Globus pallidus (tissue), 1 donor: ENCODE data around the gene NR4A2.
"Not testable (repeated sequence)": the region's sequence is repeated elsewhere in the genome, so short reads cannot be mapped to it uniquely, and the experiment has no call there.

Experiments used
- DNase-seq: peaks from one replicate; pipeline ENCODE4 v3.0.0-alpha.2; 2015; ENCODE audit warnings: low spot score

Gene NR4A2

DNA sequence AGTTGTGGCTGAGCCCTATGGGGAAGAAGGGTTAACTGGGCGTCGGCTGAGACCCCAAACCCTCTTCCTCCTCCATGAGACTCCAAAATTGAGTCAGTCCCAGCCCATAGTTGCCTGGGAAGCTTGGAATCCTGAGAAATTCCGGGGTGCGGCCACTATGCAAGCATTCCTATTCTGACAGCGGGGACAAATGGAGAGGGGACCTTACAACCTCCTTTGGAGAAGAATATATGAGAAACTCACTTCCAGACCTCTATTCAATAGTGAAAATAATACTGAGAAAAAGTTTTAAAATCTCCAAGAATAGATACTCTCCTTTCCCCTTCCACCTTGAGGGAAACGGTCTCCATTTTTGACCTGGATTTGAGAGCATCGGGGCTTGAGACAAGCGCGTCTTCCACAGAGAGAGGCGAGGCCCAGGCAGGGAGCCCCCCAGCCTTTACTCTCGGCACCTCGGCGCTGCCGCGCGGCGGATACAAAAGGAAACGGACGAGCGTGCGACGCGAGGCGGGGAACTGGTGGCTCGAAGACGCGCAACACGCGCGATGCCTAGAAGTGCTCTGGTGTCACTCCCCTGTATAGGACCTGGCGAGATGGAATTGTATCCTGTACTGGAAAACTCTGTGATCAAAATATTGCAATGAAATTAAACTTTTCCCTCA is 11.1 kb downstream of the NR4A2 start:
- DNase-seq = no peak

DNA sequence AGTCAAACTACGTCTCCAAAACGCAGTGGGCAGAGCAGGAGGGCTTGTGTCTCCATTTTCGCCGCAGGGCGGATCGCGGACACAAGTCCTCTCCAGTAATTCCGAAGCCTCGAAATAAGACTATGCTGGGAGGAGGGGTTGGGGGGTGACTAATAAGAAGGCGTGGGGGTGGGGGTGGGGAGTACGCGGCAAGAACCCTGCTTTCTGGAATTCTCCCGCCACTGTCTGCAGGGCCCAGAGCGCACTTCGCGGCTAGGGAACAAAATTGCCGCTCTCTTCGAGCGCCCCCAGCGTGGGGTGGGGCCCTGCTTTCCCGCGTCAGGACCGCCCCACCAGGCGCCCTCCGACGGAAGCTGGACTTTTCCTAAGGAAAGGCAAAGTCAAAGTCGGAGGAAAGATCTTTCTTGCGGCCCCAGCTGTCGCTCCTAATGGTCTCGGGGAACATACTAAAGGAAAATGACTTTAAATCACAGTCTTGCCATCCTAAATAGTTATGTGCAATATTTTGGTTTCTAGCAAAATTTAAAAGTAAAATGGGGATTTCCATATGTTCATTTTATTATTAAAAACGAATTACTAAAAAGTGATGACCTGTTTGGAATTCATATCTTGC is 11.9 kb downstream of the NR4A2 start:
- no peak for DNase-seq

DNA sequence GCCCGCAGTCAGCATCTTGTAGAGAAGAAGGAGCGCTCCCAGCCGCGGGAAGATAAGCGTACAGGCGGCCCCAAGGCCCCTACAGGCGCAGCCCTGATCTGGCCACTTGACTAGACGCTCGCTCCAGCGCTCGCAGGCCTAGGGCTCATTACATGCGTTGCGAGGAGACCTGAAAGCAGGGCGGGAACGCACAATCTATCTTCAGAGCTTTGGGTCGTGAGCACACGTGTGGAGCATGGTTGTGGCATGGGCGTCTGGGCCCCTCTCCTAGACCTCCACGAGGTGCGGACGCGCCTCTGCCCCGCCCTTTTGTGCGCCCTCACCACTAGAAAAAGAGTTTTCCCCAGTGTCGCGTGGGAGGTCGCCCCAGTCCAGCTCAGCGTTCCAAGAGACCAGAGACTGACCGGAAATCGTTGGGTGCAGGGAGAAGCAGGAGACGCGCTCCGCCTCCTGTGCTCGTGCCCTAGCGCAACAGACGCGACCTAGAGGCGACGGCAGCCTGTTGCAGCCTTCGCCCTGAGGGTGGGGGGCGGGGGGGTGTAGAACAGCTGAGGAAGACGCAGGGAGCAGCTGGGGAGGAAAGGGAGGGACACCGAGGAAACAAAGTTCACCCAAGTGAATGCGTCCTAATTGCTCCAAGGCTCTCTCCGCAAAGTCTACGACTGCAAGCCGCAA is 12.6 kb downstream of the NR4A2 start:
- DNase-seq = no peak

DNA sequence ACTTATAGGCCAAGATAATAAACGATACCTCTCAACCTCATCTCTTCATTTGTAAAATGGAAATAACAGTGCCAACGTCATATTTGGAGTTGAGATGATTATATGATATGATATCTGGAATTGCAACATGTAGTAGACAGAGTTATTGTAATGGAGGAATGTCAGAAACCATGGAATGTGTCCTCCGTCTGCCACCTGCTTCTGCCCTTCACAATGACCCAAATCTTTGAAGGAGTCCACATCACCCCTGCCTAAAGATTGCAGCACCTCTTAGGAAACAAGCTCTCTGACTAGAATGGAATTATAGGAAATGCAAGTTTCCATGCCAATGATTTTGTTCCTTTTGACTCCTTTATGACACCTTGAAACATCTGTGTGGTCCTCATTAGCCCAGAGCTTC is 14.9 kb downstream of the NR4A2 start:
- no peak for DNase-seq

DNA sequence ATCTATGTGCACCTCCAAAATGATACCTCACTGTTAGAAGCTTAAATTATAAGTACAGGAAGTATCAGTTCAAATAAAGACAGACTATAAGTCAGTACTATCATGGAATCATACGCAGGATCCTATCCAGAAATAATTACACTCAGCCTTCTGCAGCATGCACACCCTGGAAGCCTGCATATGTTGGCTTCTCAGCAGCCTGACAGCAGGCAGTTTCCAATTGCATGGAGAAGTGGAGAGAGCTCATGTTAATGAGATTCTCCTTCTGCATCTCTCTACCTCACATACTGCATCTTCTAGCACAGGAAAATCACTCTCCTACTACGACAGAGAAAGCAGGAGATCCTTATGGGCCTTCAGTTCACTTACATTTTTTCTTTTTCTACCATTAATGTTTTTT is 20.5 kb downstream of the NR4A2 start:
- no peak for DNase-seq

DNA sequence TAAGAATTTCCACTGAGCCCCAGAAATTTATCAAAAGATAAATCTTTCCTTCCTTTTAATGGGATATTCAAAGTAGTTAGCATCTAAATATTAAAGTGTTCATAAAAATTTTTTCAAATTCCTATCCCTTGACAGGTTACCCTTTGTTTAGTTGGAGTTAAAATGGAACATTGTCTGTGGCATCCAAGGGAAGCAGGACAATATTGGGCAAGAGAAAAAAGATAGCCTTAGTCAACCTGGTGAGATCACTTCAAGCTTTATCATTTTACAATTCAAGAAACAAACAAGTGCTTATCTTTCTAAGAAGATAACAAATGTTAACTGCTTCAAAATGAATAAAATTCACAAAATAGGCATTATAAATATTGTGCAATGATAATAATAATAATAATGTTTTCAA is 21.7 kb downstream of the NR4A2 start:
- no peak for DNase-seq

DNA sequence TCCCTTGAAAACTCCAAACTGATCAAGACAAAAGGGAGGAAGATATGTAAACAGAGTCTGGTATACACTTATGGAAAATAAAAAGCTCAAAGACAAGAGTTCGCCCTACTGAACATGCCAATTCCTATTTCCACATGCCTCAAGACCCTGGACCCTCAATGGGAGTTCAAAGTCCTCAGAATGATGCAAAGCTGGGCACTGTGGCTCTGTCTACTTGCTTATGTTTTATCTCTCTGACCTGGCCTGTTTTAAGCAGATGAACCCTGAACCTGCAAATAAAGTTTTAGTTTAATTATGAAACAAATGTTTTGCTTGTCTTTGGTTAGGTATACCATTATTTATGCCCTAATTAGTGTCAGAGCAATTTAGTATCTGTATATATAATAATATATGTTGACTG is 22.6 kb downstream of the NR4A2 start:
- no peak for DNase-seq

DNA sequence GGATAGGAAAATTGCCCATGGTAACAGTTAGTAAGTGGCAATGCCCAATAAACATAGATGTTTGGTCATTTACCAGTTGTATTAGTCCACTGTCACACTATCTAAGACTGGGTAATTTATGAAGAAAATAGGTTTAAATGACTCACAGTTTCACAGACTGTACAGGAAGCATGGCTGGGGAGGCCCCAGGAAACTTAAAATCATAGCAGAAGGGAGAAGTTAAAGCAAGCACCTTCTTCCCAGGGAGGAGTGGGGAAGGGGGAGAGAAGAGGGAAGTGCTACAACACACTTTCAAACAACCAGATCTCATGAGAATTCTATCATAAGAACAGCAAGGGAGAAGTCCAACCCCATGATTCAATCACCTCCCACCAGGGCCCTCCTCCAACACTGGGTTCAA is 23.4 kb downstream of the NR4A2 start:
- no peak for DNase-seq

DNA sequence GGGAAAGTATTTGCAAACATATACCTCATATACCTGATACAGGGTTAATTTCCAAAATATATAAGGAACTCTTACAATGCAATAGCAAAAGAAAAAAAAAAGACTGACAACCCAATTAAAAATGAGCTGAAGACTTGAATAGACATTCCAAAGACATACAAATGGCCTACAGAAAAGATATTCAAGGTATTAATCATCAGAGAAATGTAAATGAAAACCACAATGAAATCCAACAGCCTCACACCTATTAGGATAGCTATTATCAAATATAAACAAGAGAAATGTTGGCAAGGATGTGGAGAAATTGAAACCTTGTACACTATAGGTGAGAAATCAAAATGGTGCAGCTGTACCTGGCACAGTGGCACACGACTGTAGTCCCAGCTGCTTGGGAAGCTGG is 25.7 kb downstream of the NR4A2 start:
- DNase-seq = no peak

DNA sequence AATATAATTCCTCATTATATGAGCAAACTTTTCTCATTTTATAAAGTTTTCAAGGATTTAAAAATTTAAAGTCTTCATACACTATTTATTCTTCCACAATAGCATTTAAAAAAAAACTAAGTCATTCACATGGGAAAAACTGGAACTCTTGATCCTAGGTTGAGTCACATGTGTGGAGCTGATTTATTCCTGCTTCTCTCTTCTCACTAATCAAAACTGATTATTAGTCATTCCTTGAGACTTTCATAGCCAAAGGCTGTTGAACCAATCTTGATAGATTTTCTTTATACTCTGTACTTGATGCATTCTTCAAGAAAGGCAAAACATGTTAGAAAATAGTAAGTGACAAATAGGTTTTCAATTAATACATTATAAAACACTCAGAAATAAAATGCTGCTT is 27.4 kb downstream of the NR4A2 start:
- DNase-seq = no peak

DNA sequence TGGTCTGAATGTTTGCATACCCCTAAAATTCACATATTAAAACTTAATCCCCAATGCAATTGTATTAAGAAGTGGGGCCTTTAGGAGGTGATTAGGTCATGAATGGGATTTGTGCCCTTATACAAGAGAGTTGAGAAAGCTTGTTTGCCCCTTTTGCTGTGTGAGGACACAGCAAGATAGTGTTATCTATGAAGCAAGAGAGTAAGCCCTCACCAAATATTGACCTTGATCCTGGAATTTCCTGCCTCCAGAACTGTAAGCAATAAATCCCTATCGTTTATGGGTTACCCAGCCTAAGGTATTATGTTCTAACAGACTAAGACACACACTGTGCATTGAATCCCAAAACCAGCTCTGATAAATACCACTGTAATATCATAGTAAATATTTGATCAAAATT is 32.2 kb downstream of the NR4A2 start:
- DNase-seq = no peak

DNA sequence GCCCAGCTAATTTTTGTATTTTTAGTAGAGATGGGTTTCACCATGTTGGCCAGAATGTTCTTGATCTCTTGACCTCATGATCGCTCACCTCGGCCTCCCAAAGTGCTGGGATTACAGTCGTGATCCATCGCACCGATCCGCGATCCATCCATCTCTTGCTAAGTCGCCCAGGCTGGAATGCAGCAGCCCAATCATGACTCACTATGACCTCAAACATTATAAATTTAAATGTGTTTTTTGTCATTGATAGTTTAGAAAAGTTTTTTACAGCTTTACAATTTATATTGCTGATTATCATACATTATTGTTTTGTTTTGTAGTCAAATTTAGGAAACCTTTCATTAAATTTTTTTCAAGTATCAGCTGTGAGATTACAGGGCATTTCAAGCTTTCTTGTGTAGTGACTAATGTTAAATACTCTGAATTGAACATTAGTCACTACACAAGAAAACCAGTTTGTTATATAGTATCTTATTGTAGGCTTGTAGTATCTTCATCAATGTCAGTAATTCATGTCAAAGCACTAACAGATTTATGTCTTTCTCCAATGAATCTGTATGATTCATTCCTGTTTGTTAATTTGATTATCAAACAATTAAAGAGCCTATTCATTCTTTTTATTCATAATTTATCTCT is 37.5 kb downstream of the NR4A2 start:
- DNase-seq = no peak

DNA sequence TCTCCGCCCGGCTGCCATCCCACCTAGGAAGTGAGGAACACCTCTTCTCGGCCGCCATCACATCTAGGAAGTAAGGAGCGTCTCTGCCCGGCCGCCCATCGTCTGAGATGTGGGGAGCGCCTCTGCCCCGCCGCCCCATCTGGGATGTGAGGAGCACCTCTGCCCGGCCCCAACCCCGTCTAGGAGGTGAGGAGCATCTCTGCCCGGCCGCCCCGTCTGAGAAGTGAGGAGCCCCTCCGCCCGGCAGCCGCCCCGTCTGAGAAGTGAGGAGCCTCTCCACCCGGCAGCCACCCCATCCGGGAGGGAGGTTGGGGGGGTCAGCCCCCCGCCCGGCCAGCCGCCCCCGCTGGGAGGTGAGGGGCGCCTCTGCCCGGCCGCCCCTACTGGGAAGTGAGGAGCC is 39.1 kb downstream of the NR4A2 start:
- DNase-seq = not testable (repeated sequence)

DNA sequence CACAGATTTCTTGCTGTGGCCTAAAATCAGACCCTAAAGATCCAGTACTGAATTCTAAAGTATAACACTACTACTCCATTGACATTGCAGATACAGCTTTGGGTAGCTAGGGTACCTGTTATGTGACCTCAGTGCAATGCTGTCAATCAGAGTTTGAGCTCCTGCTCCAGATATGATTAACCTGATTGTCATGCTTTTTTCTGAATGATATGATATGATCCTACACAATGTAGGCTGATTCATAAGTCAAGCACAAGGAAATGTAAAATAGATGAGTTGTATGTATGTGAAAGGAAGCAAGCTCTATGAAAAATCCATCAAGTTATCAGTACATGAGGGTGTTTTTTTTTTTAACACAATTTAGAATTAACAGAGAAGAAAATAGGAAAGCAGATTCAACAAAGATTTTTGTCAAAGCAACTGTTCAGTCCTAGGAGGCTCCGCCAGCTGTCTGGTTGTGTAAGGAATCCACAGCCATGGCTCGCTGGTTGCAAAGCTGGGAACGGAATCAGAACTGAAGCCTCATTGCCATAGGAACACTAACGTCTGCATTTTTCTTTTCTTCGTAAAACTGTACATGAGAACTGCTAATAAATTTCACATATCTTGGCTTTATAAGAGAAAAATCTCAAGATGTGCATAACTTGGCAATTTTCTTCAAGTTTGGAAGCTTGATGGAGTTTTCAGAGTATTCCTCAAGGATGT is 52.9 kb downstream of the NR4A2 start:
- no peak for DNase-seq
